Adipocyte (in vitro differentiated cells): ENCODE measurements around the gene SLC25A21.
"Not testable (repeated sequence)": the region's sequence is repeated elsewhere in the genome, so short reads cannot be mapped to it uniquely, and the experiment has no call there.

ENCODE experiments used
- DNase-seq: peaks from one replicate; pipeline ENCODE4 v3.0.0-alpha.2; 2015; ENCODE audit warnings: low read depth
- H3K27me3 ChIP-seq: replicated peaks from 2 replicates; pipeline ENCODE4 v1.7.0; 2013; ENCODE audit warnings: mild to moderate bottlenecking, low read length, moderate library complexity; ENCODE audit not compliant: control insufficient read depth, insufficient read depth
- H3K36me3 ChIP-seq: 2 replicates; pipeline ENCODE4 v1.7.0; 2013; ENCODE audit warnings: low read length, mild to moderate bottlenecking, moderate library complexity; ENCODE audit not compliant: control insufficient read depth, insufficient read depth, severe bottlenecking
- H3K4me1 ChIP-seq: 2 replicates; pipeline ENCODE4 v1.7.0; 2013; ENCODE audit warnings: mild to moderate bottlenecking, low read length, moderate library complexity; ENCODE audit not compliant: control insufficient read depth, insufficient read depth
- H3K4me3 ChIP-seq: 2 replicates; pipeline ENCODE4 v1.7.0; 2013; ENCODE audit warnings: mild to moderate bottlenecking, low read length, moderate library complexity
- H3K9ac ChIP-seq: 2 replicates; pipeline ENCODE4 v1.7.0; 2013; ENCODE audit warnings: mild to moderate bottlenecking, low read length, moderate library complexity
- H3K9me3 ChIP-seq: 2 replicates; pipeline ENCODE4 v1.7.0; 2013; ENCODE audit warnings: mild to moderate bottlenecking, low read length, moderate library complexity; ENCODE audit not compliant: control insufficient read depth

The SLC25A21 gene

GRCh38 chr14:37184520-37184919 is 12.1 kb upstream of the SLC25A21 start:
- not testable (repeated sequence) for DNase-seq, H3K4me3 ChIP-seq, H3K36me3 ChIP-seq, H3K4me1 ChIP-seq, H3K9me3 ChIP-seq, H3K27me3 ChIP-seq, H3K9ac ChIP-seq

GRCh38 chr14:37181441-37181840 is 9.0 kb upstream of the SLC25A21 start:
- Histone ChIP-seq H3K9me3 (no peaks in the 10 kb centered on the region), H3K9ac (no peak overlapping the region), H3K4me1 (no peaks in the 10 kb centered on the region), H3K27me3 (no peaks in the 10 kb centered on the region), H3K4me3 (no peak overlapping the region), H3K36me3 (no peaks in the 10 kb centered on the region)
- no peak for DNase-seq

- not testable (repeated sequence) for H3K36me3 ChIP-seq, H3K27me3 ChIP-seq, H3K4me3 ChIP-seq, H3K4me1 ChIP-seq, H3K9ac ChIP-seq, H3K9me3 ChIP-seq, DNase-seq
These were observed 8.5 kb upstream of the SLC25A21 start for GRCh38 chr14:37180886-37181285.

- Histone ChIP-seq H3K9ac (no peak overlapping the region), H3K36me3 (no peaks in the 10 kb centered on the region), H3K4me1 (no peaks in the 10 kb centered on the region), H3K9me3 (no peaks in the 10 kb centered on the region), H3K4me3 (no peak overlapping the region), H3K27me3 (no peaks in the 10 kb centered on the region)
- no peak for DNase-seq
These were observed 7.6 kb upstream of the SLC25A21 start for GRCh38 chr14:37179896-37180502.

- no peaks in the 10 kb centered on the region for H3K27me3 ChIP-seq
- H3K9ac ChIP-seq: peak overlapping the region; percentile 86
- H3K4me1 ChIP-seq: peaks cover 8% of the 10 kb centered on the region
- no peak for DNase-seq
- no peaks in the 10 kb centered on the region for H3K9me3 ChIP-seq
- no peaks in the 10 kb centered on the region for H3K36me3 ChIP-seq
- peak overlapping the region; percentile 95 for H3K4me3 ChIP-seq
These were observed 669 bp upstream of the SLC25A21 start for GRCh38 chr14:37172936-37173614.

- Histone ChIP-seq H3K36me3 (no peaks in the 10 kb centered on the region), H3K4me1 (peaks cover 14% of the 10 kb centered on the region), H3K27me3 (no peaks in the 10 kb centered on the region), H3K4me3 (peak overlapping the region; percentile 95), H3K9ac (peak overlapping the region; percentile 86), H3K9me3 (no peaks in the 10 kb centered on the region)
- DNase-seq: no peak
These were observed 755 bp downstream of the SLC25A21 start for GRCh38 chr14:37171678-37172023.

GRCh38 chr14:37170993-37171392 is 1.4 kb downstream of the SLC25A21 start:
- no peaks in the 10 kb centered on the region for H3K27me3 ChIP-seq
- no peaks in the 10 kb centered on the region for H3K9me3 ChIP-seq
- H3K36me3 ChIP-seq: no peaks in the 10 kb centered on the region
- no peak overlapping the region for H3K4me3 ChIP-seq
- no peak for DNase-seq
- H3K4me1 ChIP-seq: peaks cover 15% of the 10 kb centered on the region
- no peak overlapping the region for H3K9ac ChIP-seq

GRCh38 chr14:37170237-37170636 is 2.2 kb downstream of the SLC25A21 start:
- Histone ChIP-seq H3K9me3 (no peaks in the 10 kb centered on the region), H3K9ac (no peak overlapping the region), H3K4me1 (peaks cover 15% of the 10 kb centered on the region), H3K36me3 (no peaks in the 10 kb centered on the region), H3K27me3 (no peaks in the 10 kb centered on the region), H3K4me3 (no peak overlapping the region)
- no peak for DNase-seq

GRCh38 chr14:37168721-37169120 is 3.7 kb downstream of the SLC25A21 start:
- no peak overlapping the region for H3K4me3 ChIP-seq

GRCh38 chr14:37167151-37168047 is 5.0 kb downstream of the SLC25A21 start:
- DNase-seq: no peak
- no peaks in the 10 kb centered on the region for H3K27me3 ChIP-seq

More at GRCh38 chr14:37168721-37169120, 3.7 kb downstream of the SLC25A21 start:
- Histone ChIP-seq H3K36me3 (no peaks in the 10 kb centered on the region), H3K4me1 (peaks cover 15% of the 10 kb centered on the region), H3K27me3 (no peaks in the 10 kb centered on the region), H3K9ac (no peak overlapping the region), H3K9me3 (no peaks in the 10 kb centered on the region)
- DNase-seq: no peak

GRCh38 chr14:37165794-37166193 is 6.6 kb downstream of the SLC25A21 start:
- Histone ChIP-seq H3K36me3 (no peaks in the 10 kb centered on the region), H3K9ac (no peak overlapping the region), H3K4me1 (peaks cover 6% of the 10 kb centered on the region), H3K9me3 (no peaks in the 10 kb centered on the region), H3K27me3 (no peaks in the 10 kb centered on the region), H3K4me3 (no peak overlapping the region)
- DNase-seq: no peak

More at GRCh38 chr14:37167151-37168047, 5.0 kb downstream of the SLC25A21 start:
- no peak overlapping the region for H3K9ac ChIP-seq
- H3K36me3 ChIP-seq: no peaks in the 10 kb centered on the region
- no peak overlapping the region for H3K4me3 ChIP-seq
- no peaks in the 10 kb centered on the region for H3K9me3 ChIP-seq
- H3K4me1 ChIP-seq: peaks cover 9% of the 10 kb centered on the region
